HTR-8/SVneo (cell line): ENCODE measurements around the gene SLC26A11.
"Not testable (repeated sequence)": the region's sequence is repeated elsewhere in the genome, so short reads cannot be mapped to it uniquely, and the experiment has no call there.

Experiments used
- DNase-seq: peaks from one replicate; pipeline ENCODE4 v3.0.0; 2011; ENCODE audit warnings: low spot score, mixed read lengths; ENCODE audit not compliant: insufficient read length
- FAIRE-seq: peaks from 2 replicates; lab custom pipeline; 2011; peaks lifted over from hg19 to GRCh38; lab: Jason Lieb, UNC

SLC26A11 gene

GRCh38 chr17:80274331-80274730 lies 54.1 kb downstream of the SLC26A11 start:
- DNase-seq (no peak), FAIRE-seq (no peak)

DNA sequence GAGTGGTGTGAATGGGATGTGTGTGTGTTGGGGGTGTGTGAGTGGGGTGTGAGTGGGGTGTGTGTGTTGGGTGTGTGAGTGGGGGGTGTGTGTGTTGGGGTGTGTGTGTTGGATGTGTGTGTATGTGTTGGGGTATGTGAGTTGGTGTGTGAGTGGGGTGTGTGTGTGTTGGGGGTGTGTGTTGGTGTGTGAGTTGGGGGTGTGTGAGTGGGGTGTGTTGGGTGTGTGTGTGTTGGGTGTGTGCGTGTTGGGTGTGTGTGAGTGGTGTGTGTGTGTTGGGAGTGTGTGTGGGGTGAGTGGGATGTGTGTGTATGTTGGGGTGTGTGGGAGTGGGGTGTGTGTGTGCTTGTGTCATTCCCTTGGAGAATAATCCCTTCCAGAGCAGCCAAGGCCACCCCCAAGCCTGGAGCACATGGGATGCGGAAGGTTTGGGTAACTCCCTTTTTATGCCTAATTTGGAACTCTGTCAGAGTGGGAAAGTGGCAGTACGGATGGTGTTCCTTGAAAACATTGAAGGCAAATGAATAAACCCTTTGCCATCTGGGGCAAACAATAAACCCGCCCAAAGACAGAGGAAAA lies 54.7 kb downstream of the SLC26A11 start:
- FAIRE-seq = peak; percentile 81
- no peak for DNase-seq

DNA sequence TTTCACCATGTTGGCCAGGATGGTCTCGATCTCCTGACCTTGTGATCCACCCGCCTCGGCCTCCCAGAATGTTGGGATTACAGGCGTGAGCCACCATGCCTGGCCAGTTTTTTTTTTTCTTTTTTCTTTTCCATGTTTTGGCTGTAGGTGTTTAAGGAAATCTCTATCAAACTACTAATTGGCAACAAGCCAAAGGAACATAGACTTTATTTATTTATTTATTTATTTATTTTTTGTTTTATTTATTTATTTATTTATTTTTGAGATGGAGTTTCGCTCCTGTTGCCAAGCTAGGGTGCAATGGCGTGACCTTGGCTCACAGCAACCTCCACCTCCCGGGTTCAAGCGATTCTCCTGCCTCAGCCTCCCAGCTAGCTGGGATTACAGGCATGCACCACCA lies 55.6 kb downstream of the SLC26A11 start:
- DNase-seq, FAIRE-seq: not testable (repeated sequence)

GRCh38 chr17:80277751-80278671 lies 57.8 kb downstream of the SLC26A11 start:
- DNase-seq (no peak), FAIRE-seq (no peak)

DNA sequence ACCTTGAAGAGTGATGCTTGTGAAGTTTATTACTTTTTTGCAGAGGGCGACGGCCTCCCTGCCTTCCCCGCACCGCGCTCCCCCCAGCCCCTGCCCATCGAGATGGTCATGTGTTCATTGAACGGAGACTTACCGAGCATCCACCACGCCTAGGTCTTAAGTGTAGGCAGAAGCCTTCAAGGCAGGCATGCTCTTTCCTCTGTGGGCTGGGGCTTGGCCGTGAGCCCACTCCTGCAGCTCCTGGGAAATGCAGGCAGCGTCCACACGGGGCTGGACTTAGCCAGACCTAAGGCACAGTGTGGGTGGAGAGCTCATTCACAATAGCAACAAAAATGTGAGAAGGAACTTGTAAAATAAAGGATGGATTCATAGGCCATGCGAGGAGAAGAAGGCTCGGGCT lies 59.7 kb downstream of the SLC26A11 start:
- FAIRE-seq = no peak
- no peak for DNase-seq

GRCh38 chr17:80281516-80281915 lies 61.3 kb downstream of the SLC26A11 start:
- FAIRE-seq (no peak), DNase-seq (no peak)

- FAIRE-seq (no peak), DNase-seq (no peak)
Measured at GRCh38 chr17:80283116-80283852, 63.1 kb downstream of the SLC26A11 start.

DNA sequence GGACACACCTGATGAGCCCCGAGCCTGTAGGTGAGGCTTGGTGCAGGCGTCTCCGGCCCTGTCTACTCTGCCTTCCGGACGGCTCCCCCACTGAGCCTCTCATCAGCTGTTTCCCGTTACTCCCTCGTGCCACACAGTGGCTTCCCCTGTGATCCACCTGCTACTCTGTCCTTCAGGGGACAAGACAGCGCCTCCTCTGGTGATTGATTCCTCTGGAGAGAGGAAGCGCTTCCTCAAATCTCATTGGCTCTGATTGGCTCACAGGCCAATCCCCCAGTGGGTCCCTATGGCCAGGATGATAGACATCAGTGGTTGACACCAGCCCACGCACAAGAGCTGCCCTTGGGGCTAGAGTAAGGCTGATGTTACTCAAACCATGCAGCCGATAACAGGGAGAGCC lies 64.4 kb downstream of the SLC26A11 start:
- DNase-seq (no peak), FAIRE-seq (no peak)

DNA sequence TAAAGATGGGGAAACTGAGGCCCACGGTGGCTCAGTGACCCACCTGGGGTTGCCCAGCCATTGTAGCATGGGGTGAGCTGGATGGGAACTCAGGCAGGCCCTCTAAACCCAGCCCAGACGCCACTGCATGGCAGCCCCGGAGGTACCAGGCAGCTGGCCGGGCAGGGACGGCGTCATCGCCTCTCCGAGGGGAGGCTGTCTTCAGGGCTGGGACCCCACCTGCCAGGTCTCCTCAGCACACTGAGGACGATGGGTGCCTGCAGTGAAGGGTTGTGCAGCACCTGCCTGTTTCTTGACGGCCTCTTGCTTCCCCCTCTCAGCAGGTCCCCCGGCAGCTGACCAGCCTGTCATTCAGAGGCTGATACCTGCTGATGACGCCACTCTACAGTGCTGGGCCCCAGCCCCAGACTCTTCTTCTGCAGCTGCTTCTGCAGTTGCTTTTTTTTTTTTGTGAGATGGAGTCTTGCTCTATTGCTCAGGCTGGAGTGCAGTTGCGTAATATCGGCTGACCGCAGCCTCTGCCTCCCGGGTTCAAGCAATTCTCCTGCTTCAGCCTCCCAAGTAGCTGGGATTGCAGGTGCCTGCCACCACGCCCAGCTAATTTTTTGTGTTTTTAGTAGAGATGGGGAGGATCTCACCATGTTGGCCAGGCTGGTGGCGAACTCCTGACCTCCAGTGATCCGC lies 65.2 kb downstream of the SLC26A11 start:
- DNase-seq (no peak), FAIRE-seq (no peak)

GRCh38 chr17:80286638-80286960 lies 66.4 kb downstream of the SLC26A11 start:
- no peak for FAIRE-seq
- no peak for DNase-seq

DNA sequence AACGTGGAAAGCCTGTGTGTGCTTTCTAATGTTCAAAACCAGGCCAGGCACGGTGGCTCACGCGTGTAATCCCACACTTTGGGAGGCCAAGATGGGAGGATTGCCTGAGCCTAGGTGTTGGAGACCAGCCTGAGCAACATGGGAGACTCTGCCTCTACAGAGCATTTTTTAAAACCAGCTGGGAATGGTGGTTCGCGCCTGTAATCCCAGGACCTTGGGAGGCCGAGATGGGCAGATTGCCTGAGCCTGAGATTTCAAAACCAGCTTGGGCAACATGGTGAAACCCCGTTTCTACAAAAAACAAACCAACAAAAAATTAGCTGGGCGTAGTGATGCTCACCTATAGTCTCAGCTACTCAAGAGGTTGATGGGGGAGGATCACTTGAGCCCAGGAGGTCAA lies 66.8 kb downstream of the SLC26A11 start:
- DNase-seq = no peak
- no peak for FAIRE-seq

- DNase-seq (no peak), FAIRE-seq (no peak)
Measured at GRCh38 chr17:80287806-80288567, 67.8 kb downstream of the SLC26A11 start.

DNA sequence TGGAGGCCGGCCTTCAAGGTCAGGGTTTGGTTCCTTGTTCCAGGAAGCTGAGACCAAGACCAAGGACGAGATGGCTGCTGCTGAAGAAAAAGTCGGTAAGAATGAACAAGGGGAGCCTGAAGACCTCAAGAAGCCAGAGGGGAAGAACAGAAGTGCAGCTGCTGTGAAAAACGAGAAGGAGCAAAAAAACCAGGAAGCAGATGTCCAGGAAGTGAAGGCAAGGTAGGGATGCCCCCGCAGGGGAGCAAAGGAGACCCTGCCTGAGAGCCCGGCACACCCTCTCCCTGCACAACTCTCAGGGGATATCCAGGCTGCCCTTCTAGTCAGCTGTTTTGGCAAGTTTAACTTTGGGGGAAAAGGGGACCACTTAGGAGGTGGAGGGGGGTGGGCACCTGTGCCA lies 69.4 kb downstream of the SLC26A11 start:
- DNase-seq = no peak
- no peak for FAIRE-seq

- no peak for DNase-seq
- FAIRE-seq = peak; percentile 97
Measured at GRCh38 chr17:80290156-80290555, 69.9 kb downstream of the SLC26A11 start.

DNA sequence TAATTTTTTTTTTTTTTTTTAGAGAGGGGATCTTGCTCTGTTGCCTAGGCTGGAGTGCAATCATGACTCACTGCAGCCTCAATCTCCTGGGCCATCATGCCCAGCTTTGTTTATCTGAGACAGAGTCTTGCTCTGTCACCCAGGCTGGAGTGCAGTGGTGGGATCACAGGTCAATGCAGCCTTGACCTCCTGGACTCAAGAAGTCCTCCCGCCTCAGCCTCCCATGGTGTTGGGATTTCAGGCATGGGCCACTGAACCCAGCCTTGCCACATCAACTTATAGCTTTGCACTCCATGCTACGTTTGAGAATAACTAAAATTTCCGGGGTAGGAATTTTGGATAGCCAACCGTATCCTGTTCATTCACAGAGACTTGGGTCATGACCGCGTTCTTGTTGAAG lies 71.0 kb downstream of the SLC26A11 start:
- FAIRE-seq (no peak), DNase-seq (no peak)

GRCh38 chr17:80291691-80292487 lies 71.7 kb downstream of the SLC26A11 start:
- no peak for FAIRE-seq
- no peak for DNase-seq

DNA sequence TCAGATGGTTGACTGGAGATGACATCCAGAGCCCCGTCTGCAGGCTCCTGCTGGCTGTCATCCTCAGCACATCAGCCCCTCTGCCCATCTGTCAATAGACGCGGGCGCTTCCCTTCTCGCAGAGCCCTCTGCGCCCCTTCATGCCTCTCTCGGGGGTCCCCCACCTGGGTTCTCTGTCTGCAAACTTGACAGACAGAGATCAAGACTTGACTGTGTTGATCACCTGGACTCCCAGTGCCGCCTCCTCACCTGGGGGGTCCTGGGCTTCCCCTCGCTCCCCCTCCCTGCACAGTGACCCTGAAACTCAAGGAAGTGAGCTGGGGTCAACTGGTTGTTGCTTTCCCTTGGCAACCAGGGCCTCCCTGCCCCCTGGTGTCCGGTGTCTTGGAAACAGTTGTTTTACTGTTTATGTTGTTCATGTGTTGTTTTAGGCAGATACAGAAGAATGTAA lies 72.3 kb downstream of the SLC26A11 start:
- FAIRE-seq = no peak
- DNase-seq = no peak

GRCh38 chr17:80294210-80294609 lies 74.0 kb downstream of the SLC26A11 start:
- FAIRE-seq (no peak), DNase-seq (no peak)

DNA sequence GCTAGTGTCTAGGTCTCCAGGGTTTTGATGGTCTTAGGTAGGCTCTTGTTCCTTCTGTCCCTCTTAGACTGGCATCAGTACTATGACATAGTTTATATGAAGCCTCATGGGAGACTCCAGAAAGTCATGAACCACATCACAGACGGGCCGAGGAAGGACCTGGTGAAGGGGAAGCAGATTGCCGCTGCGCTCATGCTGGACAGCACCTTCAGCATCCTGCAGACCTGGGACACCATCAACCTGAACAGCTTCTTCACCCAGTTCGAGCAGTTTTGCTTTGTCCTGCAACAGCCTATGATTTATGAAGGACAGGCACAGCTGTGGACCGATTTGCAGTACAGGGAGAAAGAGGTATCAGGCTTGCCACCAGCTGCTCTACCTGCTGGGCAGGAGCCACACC lies 74.4 kb downstream of the SLC26A11 start:
- no peak for DNase-seq
- no peak for FAIRE-seq
